PC-9 (cell line): Measurements from ENCODE around the gene ZNF23. TPM values are rescaled to one million over a fixed set of nuclear protein-coding genes. Genes with fewer than 3 reads are reported as not detected.

ENCODE experiments used
- BruUV-seq: library from RNA; stranded (reverse); fragments of 400-500 nt; replicated peaks from 2 replicates; lab custom pipeline; 2021; lab: Mats Ljungman, UMichigan
- CTCF ChIA-PET: fragments of 300-600 bp; sonication (Branson Sonifier 250); formaldehyde crosslinking; loops from one replicate; lab custom pipeline; 2022; ENCODE audit warnings: antibody characterized with exemption; lab: Charles Lee
- POLR2A ChIA-PET: fragments of 300-600 bp; sonication (Branson Sonifier 250); formaldehyde crosslinking; loops from one replicate; lab custom pipeline; 2022; ENCODE audit warnings: antibody characterized with exemption; ENCODE audit not compliant: unreplicated experiment; lab: Charles Lee
- DNase-seq, 2 experiments: peaks; one replicate each; pipeline versions ENCODE4 v3.0.0 to v3.0.0-alpha.2; 2015 to 2022; ENCODE audit warnings: mixed read lengths in 1 of 2
- H2AFZ ChIP-seq: fragments of 200-600 bp; sonication (generic); 2 replicates; pipeline ENCODE4 v1.8.1; 2017; ENCODE audit warnings: antibody characterized with exemption
- H3F3A ChIP-seq: fragments of 200-600 bp; sonication (generic); 2 replicates; pipeline ENCODE4 v1.8.1; 2017; ENCODE audit warnings: antibody characterized with exemption, mild to moderate bottlenecking, low read depth; ENCODE audit not compliant: insufficient read depth
- H3K27ac ChIP-seq: fragments of 200-600 bp; sonication (generic); 2 replicates; pipeline ENCODE4 v1.6.1; 2016; ENCODE audit warnings: mixed run types
- H3K27me3 ChIP-seq: fragments of 200-600 bp; sonication (generic); 2 replicates; pipeline ENCODE4 v1.6.1; 2016; ENCODE audit warnings: low read depth, mixed run types; ENCODE audit not compliant: insufficient read depth
- H3K36me3 ChIP-seq: fragments of 200-600 bp; sonication (generic); 2 replicates; pipeline ENCODE4 v1.6.1; 2016; ENCODE audit warnings: low read depth, mixed run types
- H3K4me1 ChIP-seq: fragments of 200-600 bp; sonication (generic); replicated peaks from 2 replicates; pipeline ENCODE4 v1.6.1; 2016; ENCODE audit warnings: mixed run types; ENCODE audit not compliant: insufficient read depth
- H3K4me2 ChIP-seq: fragments of 200-600 bp; sonication (generic); 2 replicates; pipeline ENCODE4 v1.6.1; 2017; ENCODE audit warnings: mixed run types
- H3K4me3 ChIP-seq: fragments of 200-600 bp; sonication (generic); 2 replicates; pipeline ENCODE4 v1.6.1; 2016; ENCODE audit warnings: mixed run types
- H3K79me2 ChIP-seq: fragments of 200-600 bp; sonication (generic); 2 replicates; pipeline ENCODE4 v1.6.1; 2017; ENCODE audit warnings: low read depth, mixed run types
- H3K9me2 ChIP-seq: fragments of 200-600 bp; sonication (generic); 2 replicates; pipeline ENCODE4 v1.8.1; 2017; ENCODE audit warnings: mild to moderate bottlenecking; ENCODE audit not compliant: insufficient read depth
- H3K9me3 ChIP-seq: fragments of 200-600 bp; sonication (generic); 2 replicates; pipeline ENCODE4 v1.8.1; 2016; ENCODE audit warnings: low read depth; ENCODE audit not compliant: insufficient read depth
- H4K20me1 ChIP-seq: fragments of 200-600 bp; sonication (generic); 2 replicates; pipeline ENCODE4 v1.8.1; 2017; ENCODE audit not compliant: insufficient read depth
- EZH2 ChIP-seq: fragments of 200-600 bp; sonication (generic); IDR thresholded peaks from 2 replicates; pipeline ENCODE4 v1.8.0; 2017; ENCODE audit warnings: antibody characterized with exemption, low read depth
- intact Hi-C: fragments of 100-400 bp; cut with micrococcal nuclease; formaldehyde crosslinking; loops from one replicate; pipeline ENCODE4 v1.10.0; 2022; ENCODE audit not compliant: unreplicated experiment
- total RNA-seq: library from RNA; stranded (reverse); gene quantifications from 2 replicates; pipeline ENCODE4 v1.2.3, GENCODE V29; 2021
- TF ChIP-seq, protein P1 (sequence below): fragments of 200-600 bp; sonication (generic); conservative IDR thresholded peaks from 2 replicates; pipeline ENCODE4 v1.6.1; 2017; ENCODE audit warnings: mixed run types, antibody characterized with exemption, mild to moderate bottlenecking, moderate library complexity

ZNF23 gene
- total RNA-seq, 1 experiment from 2014 or later = 6.9 TPM

DNA sequence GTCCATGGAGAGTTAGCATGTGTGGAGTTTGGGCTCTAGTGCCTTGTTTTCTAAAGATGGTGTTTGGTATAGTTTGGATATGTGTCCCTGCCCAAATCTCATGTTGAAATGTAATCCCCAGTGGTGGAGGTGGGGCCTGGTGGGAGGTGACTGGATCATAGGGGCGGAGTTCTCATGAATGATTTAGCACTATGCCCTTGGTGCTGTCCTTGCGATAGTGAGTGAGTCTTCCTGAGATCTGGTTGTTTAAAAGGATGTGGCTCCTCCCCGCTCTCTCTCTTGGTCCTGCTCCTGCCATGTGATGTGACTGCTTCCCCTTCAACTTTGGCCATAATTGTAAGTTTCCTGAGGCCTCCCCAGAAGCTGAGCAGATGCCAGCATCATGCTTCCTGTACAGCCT, 36.0 kb upstream of the ZNF23 start:
- CTCF ChIA-PET = interaction anchor here (0.7 kb wide), 4 partner anchors 29 to 264 kb away, joined by 3 to 11 read pairs (median 4); no protein-coding TSS in a partner anchor
- POLR2A ChIA-PET = interaction anchor here (0.7 kb wide), 1 partner anchor 31 kb away, joined by 5 read pairs; no protein-coding TSS in a partner anchor

DNA sequence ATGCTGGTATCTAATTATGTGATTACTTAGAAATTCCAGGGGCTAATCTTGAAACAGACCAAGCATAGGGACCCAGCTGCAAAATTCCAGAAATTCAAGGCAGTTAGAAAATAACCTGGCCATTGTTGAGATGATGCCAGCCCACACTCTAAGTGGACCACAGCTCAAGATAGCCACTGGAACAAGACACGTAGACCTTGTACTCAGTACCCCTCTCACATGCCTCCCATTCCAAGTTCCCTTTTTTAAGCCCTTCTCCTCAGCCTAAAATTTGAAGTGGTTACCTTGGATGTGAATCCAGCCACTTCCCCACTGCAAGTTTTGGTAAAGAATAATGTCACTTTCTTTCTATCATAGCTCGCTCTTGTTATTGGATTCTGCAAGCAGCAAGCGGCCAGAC, 31.2 kb upstream of the ZNF23 start:
- no TSS peak for BruUV-seq
- H3K9me2 ChIP-seq = no peaks in the 10 kb centered on the region
- no peaks in the 10 kb centered on the region for H3K4me1 ChIP-seq
- H3K4me3 ChIP-seq = no peak overlapping the region
- intact Hi-C loops = no loop called here
- no peaks in the 10 kb centered on the region for H3K9me3 ChIP-seq
- ChIA-PET CTCF (no interaction called here), POLR2A (no interaction called here)
- H3K36me3 ChIP-seq = no peaks in the 10 kb centered on the region
- no peak for TF ChIP-seq EZH2
- TF ChIP-seq, protein P1, sequence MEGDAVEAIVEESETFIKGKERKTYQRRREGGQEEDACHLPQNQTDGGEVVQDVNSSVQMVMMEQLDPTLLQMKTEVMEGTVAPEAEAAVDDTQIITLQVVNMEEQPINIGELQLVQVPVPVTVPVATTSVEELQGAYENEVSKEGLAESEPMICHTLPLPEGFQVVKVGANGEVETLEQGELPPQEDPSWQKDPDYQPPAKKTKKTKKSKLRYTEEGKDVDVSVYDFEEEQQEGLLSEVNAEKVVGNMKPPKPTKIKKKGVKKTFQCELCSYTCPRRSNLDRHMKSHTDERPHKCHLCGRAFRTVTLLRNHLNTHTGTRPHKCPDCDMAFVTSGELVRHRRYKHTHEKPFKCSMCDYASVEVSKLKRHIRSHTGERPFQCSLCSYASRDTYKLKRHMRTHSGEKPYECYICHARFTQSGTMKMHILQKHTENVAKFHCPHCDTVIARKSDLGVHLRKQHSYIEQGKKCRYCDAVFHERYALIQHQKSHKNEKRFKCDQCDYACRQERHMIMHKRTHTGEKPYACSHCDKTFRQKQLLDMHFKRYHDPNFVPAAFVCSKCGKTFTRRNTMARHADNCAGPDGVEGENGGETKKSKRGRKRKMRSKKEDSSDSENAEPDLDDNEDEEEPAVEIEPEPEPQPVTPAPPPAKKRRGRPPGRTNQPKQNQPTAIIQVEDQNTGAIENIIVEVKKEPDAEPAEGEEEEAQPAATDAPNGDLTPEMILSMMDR = no peak
- no peaks in the 10 kb centered on the region for H4K20me1 ChIP-seq
- no peak overlapping the region for H2AFZ ChIP-seq
- H3F3A ChIP-seq = no peaks in the 10 kb centered on the region; the same call in 1 of the 2 replicates
- H3K4me2 ChIP-seq = no peak overlapping the region
- no peak overlapping the region for H3K27ac ChIP-seq
- no peaks in the 10 kb centered on the region for H3K79me2 ChIP-seq
- H3K27me3 ChIP-seq = no peaks in the 10 kb centered on the region
- no peak for DNase-seq

More for the DNA sequence above, 36.0 kb upstream of the ZNF23 start:
- Histone ChIP-seq H3K4me3 (no peak overlapping the region), H4K20me1 (no peaks in the 10 kb centered on the region), H3K9me2 (no peaks in the 10 kb centered on the region), H3K4me2 (no peak overlapping the region), H3K36me3 (no peaks in the 10 kb centered on the region), H3K9me3 (no peaks in the 10 kb centered on the region), H3K79me2 (no peaks in the 10 kb centered on the region), H3F3A (no peaks in the 10 kb centered on the region; the same call in 1 of the 2 replicates), H3K27ac (no peak overlapping the region), H3K27me3 (no peaks in the 10 kb centered on the region), H3K4me1 (no peaks in the 10 kb centered on the region), H2AFZ (no peak overlapping the region)
- DNase-seq = no peak
- no peak for TF ChIP-seq EZH2
- TF ChIP-seq, protein P1 = no peak
- intact Hi-C loops = no loop called here
- no TSS peak for BruUV-seq

DNA sequence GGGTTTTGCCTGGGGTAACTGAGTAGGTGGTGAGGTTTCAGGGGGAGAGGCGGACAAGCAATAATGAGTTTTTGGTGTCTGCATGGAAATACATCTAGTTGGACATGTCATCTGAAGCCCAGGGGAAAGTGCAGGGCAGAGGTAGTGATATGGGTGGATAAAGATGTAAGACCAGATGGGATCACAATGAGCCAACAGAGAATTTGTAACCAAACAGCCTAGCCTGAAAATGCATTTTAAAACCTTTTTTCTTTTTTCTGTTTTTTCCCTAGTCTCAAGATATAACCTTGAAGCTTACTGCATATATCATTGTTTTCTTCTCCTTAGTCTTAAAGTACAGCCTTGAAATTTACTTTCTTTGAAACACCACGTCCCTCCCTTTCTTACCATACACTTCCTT, 30.7 kb upstream of the ZNF23 start:
- H3K27me3 ChIP-seq = no peaks in the 10 kb centered on the region
- intact Hi-C loops = no loop called here
- CTCF ChIA-PET = no interaction called here
- TF ChIP-seq EZH2 = no peak
- TF ChIP-seq, protein P1 = no peak
- no peaks in the 10 kb centered on the region for H3K4me1 ChIP-seq
- H3F3A ChIP-seq = no peaks in the 10 kb centered on the region; the same call in 1 of the 2 replicates
- POLR2A ChIA-PET = no interaction called here
- H3K4me2 ChIP-seq = no peak overlapping the region
- no peak overlapping the region for H3K4me3 ChIP-seq
- DNase-seq = no peak
- H4K20me1 ChIP-seq = no peaks in the 10 kb centered on the region
- H2AFZ ChIP-seq = no peak overlapping the region
- H3K36me3 ChIP-seq = no peaks in the 10 kb centered on the region
- BruUV-seq = no TSS peak
- no peak overlapping the region for H3K27ac ChIP-seq
- H3K9me2 ChIP-seq = no peaks in the 10 kb centered on the region
- no peaks in the 10 kb centered on the region for H3K79me2 ChIP-seq
- no peaks in the 10 kb centered on the region for H3K9me3 ChIP-seq
